GM21360 (cell line): ENCODE data around the gene FAM229A.
"Not testable (repeated sequence)": the region's sequence is repeated elsewhere in the genome, so short reads cannot be mapped to it uniquely, and the experiment has no call there.

Source experiments
- ATAC-seq: cut with Tn5 transposase; IDR thresholded peaks from one replicate; pipeline ENCODE4 v1.9.1; 2021; ENCODE audit warnings: mild to moderate bottlenecking, moderate library complexity; ENCODE audit not compliant: unreplicated experiment

FAM229A gene

GRCh38 chr1:32377541-32378220 is 15.4 kb upstream of the FAM229A start:
- no peak for ATAC-seq

GRCh38 chr1:32376199-32376598 is 13.9 kb upstream of the FAM229A start:
- ATAC-seq = no peak

GRCh38 chr1:32373996-32374592 is 11.8 kb upstream of the FAM229A start:
- no peak for ATAC-seq

- ATAC-seq = no peak
These were observed 10.0 kb upstream of the FAM229A start for GRCh38 chr1:32372149-32372756.

GRCh38 chr1:32367912-32368635 is 5.8 kb upstream of the FAM229A start:
- no peak for ATAC-seq

GRCh38 chr1:32365445-32365844 is 3.2 kb upstream of the FAM229A start:
- no peak for ATAC-seq

GRCh38 chr1:32364836-32365235 is 2.6 kb upstream of the FAM229A start:
- no peak for ATAC-seq

GRCh38 chr1:32363713-32364112 is 1.4 kb upstream of the FAM229A start:
- no peak for ATAC-seq

GRCh38 chr1:32361674-32362473 is 411 bp downstream of the FAM229A start:
- no peak for ATAC-seq

- no peak for ATAC-seq
These were observed 994 bp downstream of the FAM229A start for GRCh38 chr1:32361308-32361673.

- no peak for ATAC-seq
These were observed 3.9 kb downstream of the FAM229A start for GRCh38 chr1:32358435-32358834.

GRCh38 chr1:32357614-32358013 is 4.7 kb downstream of the FAM229A start:
- ATAC-seq = no peak

- ATAC-seq = no peak
These were observed 5.8 kb downstream of the FAM229A start for GRCh38 chr1:32356478-32356877.

- not testable (repeated sequence) for ATAC-seq
These were observed 6.5 kb downstream of the FAM229A start for GRCh38 chr1:32355778-32356177.

- ATAC-seq = no peak
These were observed 8.3 kb downstream of the FAM229A start for GRCh38 chr1:32353886-32354570.

GRCh38 chr1:32353431-32353830 is 8.9 kb downstream of the FAM229A start:
- no peak for ATAC-seq

- ATAC-seq = no peak
These were observed 9.4 kb downstream of the FAM229A start for GRCh38 chr1:32352831-32353383.

- ATAC-seq = no peak
These were observed 10.0 kb downstream of the FAM229A start for GRCh38 chr1:32352239-32352745.

- ATAC-seq = peak; percentile 84
These were observed 10.7 kb downstream of the FAM229A start for GRCh38 chr1:32351399-32352238.
